A549 treated with AZD9567 at 1 μM for 4 hours (cell line): ENCODE measurements around the gene CUBN. TPM values are rescaled to one million over a fixed set of nuclear protein-coding genes. Genes with fewer than 3 reads are reported as not detected.

Source experiments
- total RNA-seq: library from RNA; stranded (reverse); fragments of 200-300 nt; extraction: Qiagen RNA extraction; gene quantifications from 5 replicates; pipeline ENCODE4 v1.2.3, GENCODE V29; 2022; ENCODE audit not compliant: insufficient read depth

Gene CUBN
- total RNA-seq = 0.02 to 0.14 TPM (median 0.05 TPM) in 4 of 5 replicates, not detected in the other

DNA sequence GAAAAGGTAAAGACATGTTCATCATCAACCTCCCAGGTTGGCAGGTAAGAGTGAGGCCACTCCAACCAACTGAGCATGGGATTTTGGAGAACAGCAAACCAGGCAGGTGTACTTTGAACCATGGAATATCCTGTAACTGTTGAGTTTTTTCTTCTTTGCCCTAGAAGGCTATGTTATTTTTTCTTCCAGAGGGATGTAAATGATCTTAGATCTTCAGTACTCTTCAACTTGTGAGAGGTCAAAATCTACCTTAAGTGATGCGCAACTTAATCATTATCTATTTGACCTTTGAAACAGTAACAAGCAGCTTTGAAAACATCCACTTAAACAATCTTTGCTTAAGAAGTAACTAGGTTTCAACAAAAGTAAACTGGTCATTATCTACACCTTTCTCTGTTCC is at the start of gene CUBN:
TSS of gene CUBN (minus strand) at position 71 of the 400 bp plus-strand sequence. CDS start at position 25, 46 bp downstream.

DNA sequence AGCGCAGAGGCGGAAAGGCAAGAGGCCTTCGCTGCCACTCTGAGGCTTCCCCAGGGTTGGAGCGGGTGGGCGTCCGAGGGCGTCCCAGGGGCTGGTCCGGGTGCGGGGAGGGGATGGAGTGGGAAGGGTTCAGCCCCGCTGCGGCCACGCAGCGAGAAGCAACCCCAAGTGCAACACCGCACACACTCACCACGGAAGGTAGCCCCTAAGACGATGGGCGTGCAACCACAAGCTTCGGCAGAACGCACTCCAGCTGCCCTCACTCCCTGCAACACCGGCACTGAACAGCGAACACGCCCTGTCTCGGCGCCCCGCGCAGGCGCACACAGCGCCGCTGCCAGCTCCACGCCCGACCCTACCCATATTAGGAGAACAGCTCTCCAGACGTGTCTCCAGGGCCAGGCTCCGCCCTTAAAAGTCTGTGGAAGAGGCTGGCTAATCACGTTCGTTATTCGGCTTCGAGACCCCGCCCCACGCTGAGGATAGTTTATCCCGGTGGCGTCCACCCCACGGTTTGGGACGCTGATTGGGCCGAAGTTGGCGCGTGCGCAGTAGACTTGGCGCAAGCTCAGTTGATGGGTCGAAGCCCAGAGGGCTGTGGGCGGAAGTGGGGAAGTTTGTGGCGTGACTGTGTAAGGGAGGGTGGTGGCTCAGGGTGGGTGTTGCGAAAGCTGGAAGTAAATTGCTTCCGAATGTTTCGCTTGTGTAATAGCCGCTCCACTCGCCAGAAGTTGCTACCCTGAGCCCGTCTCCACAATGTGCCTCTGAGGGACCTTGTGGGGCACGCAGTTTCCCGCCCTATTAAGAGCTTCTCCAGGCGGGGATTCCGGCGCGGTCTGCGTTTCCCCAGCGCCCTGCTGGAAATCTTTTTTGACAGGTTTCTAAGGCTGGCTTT is 312.2 kb downstream of the CUBN start, which contains the start of gene RSU1:
TSS of gene RSU1 (minus strand) at position 300 of the 895 bp plus-strand sequence. CDS start 343 bp downstream, outside the sequence.

Other genes with a start within 250 kb of the CUBN start
- gene TRDMT1, start 71.9 kb upstream of the CUBN start, total RNA-seq = 3.0 to 6.4 TPM (median 3.4 TPM) in 5 replicates
- 1,567 to 1,797 TPM (median 1,704 TPM) in 5 replicates for gene VIM, start 98.4 kb upstream of the CUBN start, total RNA-seq